Measurements from ENCODE around the gene REC114. TPM values are rescaled to one million over a fixed set of nuclear protein-coding genes. Genes with fewer than 3 reads are reported as not detected.

The REC114 gene
- polyA plus RNA-seq, 1 experiment, result not detected

DNA sequence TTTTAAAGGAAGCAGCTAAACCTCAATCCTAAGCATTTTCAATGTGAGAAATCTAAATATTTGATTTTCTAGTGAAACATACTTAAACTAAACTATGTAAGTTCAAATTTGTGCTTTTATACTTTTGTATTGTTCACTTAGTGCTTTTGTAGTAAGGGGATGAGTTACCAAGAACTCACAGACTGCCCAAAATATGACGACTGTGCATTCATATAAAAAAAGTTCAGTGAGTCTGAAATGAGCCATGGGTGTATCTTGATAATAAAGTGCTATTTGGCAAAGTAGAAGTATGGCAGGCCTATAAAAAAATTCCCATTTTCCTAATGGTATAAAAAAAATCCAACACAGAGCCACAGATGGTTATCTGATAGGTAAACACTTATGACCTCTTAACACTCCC, 124.1 kb downstream of the REC114 start:
- H3K36me3 ChIP-seq (ENCODE audit: control insufficient read depth, insufficient read depth, low read length), result peaks cover 20% of the 10 kb centered on the region
- POLR2A ChIA-PET, result interaction anchor here (0.5 kb wide), 1 partner anchor 530 kb away, joined by 4 read pairs; no protein-coding TSS in a partner anchor

GRCh38 chr15:73568564-73569280, 125.8 kb downstream of the REC114 start:
- TF ChIP-seq, protein P1, sequence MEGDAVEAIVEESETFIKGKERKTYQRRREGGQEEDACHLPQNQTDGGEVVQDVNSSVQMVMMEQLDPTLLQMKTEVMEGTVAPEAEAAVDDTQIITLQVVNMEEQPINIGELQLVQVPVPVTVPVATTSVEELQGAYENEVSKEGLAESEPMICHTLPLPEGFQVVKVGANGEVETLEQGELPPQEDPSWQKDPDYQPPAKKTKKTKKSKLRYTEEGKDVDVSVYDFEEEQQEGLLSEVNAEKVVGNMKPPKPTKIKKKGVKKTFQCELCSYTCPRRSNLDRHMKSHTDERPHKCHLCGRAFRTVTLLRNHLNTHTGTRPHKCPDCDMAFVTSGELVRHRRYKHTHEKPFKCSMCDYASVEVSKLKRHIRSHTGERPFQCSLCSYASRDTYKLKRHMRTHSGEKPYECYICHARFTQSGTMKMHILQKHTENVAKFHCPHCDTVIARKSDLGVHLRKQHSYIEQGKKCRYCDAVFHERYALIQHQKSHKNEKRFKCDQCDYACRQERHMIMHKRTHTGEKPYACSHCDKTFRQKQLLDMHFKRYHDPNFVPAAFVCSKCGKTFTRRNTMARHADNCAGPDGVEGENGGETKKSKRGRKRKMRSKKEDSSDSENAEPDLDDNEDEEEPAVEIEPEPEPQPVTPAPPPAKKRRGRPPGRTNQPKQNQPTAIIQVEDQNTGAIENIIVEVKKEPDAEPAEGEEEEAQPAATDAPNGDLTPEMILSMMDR (IDR thresholded peaks at IDR 0.05; ENCODE audit: insufficient read depth, low read depth, low read length), result no peak
- no peak for DNase-seq (ENCODE audit: low read depth)
- POLR2A ChIA-PET, result no interaction called here
- CTCF ChIA-PET, result interaction anchor here (0.9 to 2.3 kb wide), 8 partner anchors 8 to 131 kb away, joined by 3 to 10 read pairs (median 4); no protein-coding TSS in a partner anchor
- Histone ChIP-seq H3K4me3 (ENCODE audit: low read depth, low read length) (no peak overlapping the region), H3K36me3 (ENCODE audit: control insufficient read depth, insufficient read depth, low read length) (peaks cover 25% of the 10 kb centered on the region), H3K27me3 (ENCODE audit: control insufficient read depth, insufficient read depth, low read length) (no peaks in the 10 kb centered on the region)

More for the DNA sequence above, 124.1 kb downstream of the REC114 start:
- TF ChIP-seq, protein P1 (IDR thresholded peaks at IDR 0.05; ENCODE audit: insufficient read depth, low read depth, low read length), result no peak
- no peaks in the 10 kb centered on the region for H3K27me3 ChIP-seq (ENCODE audit: control insufficient read depth, insufficient read depth, low read length)
- H3K4me3 ChIP-seq (ENCODE audit: low read depth, low read length), result no peak overlapping the region
- CTCF ChIA-PET, result no interaction called here
- no peak for DNase-seq (ENCODE audit: low read depth)

DNA sequence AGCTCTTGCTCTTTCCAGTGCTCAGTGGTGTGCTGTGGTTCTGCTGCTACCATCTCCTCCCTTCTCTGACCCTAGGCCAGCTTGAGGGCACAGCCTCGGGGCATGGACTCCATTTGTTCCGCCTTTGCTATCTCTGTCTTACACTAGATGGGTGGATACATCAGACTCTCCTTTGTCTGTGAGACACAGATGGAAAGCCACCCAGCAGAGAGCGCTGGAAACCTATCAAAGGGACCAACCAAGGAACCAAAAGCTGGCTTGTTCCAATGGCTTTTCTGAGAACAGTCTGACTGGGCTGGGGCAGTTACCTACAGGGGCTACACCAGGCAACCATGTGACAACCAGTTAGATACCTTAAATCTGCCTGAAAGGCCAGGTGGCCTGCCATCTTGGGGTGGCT, 126.4 kb downstream of the REC114 start:
- TF ChIP-seq, protein P1 (IDR thresholded peaks at IDR 0.05; ENCODE audit: insufficient read depth, low read depth, low read length), result no peak
- Histone ChIP-seq H3K36me3 (ENCODE audit: control insufficient read depth, insufficient read depth, low read length) (peaks cover 25% of the 10 kb centered on the region), H3K4me3 (ENCODE audit: low read depth, low read length) (no peak overlapping the region), H3K27me3 (ENCODE audit: control insufficient read depth, insufficient read depth, low read length) (no peaks in the 10 kb centered on the region)
- POLR2A ChIA-PET, result no interaction called here
- DNase-seq (ENCODE audit: low read depth), result no peak
- CTCF ChIA-PET, result interaction anchor here (0.9 to 2.3 kb wide), 8 partner anchors 9 to 130 kb away, joined by 3 to 10 read pairs (median 4); no protein-coding TSS in a partner anchor

DNA sequence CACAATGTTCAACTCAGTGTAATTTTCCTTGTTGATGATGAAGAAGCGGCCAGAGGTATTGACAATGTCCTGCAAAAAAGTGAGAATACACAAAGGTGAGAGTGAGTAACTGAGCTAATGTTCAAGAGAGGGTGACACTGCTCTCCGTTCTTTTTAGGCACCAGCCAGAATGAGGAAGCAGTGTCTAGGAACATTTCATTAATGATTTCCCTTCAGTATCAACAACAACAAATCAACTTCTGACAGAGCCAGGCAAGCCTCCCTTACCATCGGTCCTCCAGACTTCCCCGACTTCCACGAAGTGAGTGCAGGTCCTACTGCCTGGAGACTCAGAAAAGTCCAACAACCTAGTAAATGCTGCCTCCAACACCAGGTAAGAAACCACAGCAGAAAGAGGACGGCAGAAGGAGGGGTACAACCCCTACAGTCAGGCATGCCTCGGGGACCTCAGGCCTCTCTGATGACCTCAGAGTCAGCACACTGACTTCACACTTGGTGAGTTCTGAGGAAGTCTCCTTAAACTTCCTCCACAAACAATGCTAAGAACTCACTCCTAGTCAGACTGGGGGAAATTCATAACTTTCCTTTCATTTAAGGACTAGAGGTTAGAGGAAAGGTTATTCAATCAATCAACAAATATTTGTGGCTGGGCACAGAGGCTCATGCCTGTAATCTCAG, 127.5 kb downstream of the REC114 start:
- DNase-seq (ENCODE audit: low read depth), result no peak
- Histone ChIP-seq H3K4me3 (ENCODE audit: low read depth, low read length) (no peak overlapping the region), H3K36me3 (ENCODE audit: control insufficient read depth, insufficient read depth, low read length) (peaks cover 25% of the 10 kb centered on the region), H3K27me3 (ENCODE audit: control insufficient read depth, insufficient read depth, low read length) (no peaks in the 10 kb centered on the region)
- TF ChIP-seq, protein P1 (IDR thresholded peaks at IDR 0.05; ENCODE audit: insufficient read depth, low read depth, low read length), result no peak
- ChIA-PET POLR2A (no interaction called here), CTCF (interaction anchor here (1.1 to 1.9 kb wide), 4 partner anchors 10 to 327 kb away, joined by 3 to 6 read pairs (median 3); no protein-coding TSS in a partner anchor)

DNA sequence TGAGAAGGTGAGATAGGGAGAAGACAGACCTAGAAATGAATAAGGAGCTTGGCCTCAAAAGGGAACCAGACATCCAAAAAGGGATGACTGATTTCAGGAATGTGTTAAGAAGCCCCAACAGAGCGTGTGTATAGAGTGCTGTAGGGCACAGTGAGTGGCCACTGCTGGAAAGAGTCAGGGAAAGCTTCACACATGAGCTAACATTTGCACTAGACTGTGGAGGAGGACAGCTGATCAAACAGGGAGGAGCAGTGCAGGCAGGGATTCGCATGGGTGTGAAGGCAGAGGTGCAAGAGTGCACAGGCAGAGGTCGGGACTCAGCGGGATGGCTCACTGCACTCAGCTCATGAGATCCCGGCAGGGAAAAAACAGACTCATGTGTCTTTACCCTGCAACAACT, 128.4 kb downstream of the REC114 start:
- ChIA-PET CTCF (interaction anchor here (0.6 to 1.9 kb wide), 5 partner anchors 11 to 749 kb away, joined by 3 to 6 read pairs (median 3); no protein-coding TSS in a partner anchor), POLR2A (no interaction called here)
- H3K4me3 ChIP-seq (ENCODE audit: low read depth, low read length), result no peak overlapping the region
- peaks cover 25% of the 10 kb centered on the region for H3K36me3 ChIP-seq (ENCODE audit: control insufficient read depth, insufficient read depth, low read length)
- TF ChIP-seq, protein P1 (IDR thresholded peaks at IDR 0.05; ENCODE audit: insufficient read depth, low read depth, low read length), result no peak
- no peak for DNase-seq (ENCODE audit: low read depth)
- no peaks in the 10 kb centered on the region for H3K27me3 ChIP-seq (ENCODE audit: control insufficient read depth, insufficient read depth, low read length)
